HG03460 (cell line): Measurements from ENCODE around the gene RHOBTB3.

Source experiments
- ATAC-seq: cut with Tn5 transposase; IDR thresholded peaks from one replicate; pipeline ENCODE4 v1.9.1; 2021; ENCODE audit not compliant: unreplicated experiment

Gene RHOBTB3

DNA sequence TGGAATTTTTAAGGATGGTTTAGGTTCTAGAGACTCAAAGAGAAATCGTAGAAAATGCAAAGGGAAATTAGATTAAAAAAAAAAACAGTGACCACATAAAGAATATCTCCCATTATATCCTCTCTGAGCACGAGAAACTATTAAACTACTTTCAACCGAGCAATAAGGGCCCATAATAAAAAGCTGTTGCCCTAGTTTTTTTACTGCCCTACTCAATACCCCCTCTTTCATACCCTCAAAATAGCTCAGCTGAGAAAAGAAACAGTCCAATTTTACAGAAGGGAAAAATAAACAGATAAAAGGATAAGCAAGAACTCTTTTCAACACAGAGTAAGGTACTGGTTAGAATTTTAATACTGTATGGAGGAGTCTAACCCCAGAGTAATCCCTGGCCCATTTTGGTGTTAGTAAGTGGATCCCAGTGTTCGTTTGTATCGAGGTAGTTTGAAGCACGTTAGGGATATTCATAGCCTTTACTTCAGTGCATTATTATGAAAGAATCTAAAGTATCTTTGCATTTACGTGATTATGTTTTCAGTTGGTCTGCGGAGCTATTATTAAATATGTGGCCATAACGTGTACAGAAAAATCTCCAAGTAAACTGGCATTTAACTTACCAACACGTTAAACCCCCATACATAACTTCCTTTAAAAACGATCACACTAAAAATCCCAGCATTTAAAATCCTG lies 980 bp upstream of the RHOBTB3 start:
- ATAC-seq = no peak

DNA sequence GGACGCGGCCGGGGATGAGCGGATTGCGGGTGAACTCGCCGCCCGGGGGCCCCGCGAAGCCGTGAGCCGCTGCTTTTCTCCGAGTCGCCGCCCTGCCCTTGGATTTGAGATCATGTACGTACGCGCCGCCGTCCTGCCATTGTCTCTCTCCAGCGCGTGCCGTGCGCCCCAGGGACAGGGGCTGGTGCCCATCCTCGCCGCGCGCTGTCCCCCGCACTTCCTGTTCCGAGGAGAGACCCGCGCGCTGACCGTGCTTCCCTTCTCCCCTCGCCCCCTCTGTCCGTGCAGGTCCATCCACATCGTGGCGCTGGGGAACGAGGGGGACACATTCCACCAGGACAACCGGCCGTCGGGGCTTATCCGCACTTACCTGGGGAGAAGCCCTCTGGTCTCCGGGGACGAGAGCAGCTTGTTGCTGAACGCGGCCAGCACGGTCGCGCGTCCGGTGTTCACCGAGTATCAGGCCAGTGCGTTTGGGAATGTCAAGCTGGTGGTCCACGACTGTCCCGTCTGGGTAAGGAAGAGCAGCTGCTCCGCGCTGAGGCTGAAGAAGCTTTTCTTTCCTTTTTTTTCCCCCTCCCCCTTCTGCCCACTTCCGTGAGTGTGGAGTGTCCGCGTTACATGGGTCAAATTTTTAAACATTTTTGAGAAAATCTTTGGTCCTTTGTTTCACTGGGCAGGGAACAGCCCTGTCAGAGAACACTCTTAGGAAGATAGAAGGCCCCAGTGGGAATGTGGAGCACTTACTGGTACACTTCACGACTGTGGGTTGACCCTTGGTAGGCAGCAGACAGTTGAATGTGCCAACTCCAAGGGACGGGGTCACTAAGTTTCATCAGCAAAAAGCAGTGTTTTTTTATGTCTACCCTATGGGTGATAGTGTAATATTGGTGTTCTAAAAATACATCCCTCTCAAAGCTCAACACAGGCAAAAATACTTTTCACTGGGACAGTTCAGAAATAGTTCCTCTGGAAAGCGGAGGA lies 727 bp downstream of the RHOBTB3 start:
- peak; percentile 28 for ATAC-seq

DNA sequence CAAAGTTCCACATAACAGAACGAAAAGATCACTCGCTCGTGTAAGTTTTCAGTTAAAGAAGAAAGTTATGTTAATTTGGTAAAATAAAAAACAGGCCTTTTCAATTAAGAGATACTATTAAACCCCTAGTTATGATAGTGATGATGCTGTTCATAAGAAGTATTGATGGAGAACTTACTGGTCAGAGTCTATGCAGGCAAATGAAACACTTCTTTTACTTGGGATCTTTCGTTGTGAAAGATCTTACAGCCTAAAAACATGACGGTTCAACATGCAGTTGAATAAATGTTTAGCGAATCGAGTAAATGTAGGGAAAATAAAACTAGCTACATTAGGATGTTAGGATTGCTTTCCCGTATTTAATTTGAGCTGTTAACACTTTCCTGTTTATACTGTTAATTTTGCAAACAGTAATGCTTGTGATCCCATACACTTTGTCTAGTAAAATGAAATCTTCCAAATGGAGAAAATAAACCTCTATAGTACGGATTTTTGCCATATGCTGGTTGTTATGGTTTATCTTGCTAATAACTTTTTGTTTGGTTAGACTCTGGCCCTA lies 2.0 kb downstream of the RHOBTB3 start:
- ATAC-seq = no peak

DNA sequence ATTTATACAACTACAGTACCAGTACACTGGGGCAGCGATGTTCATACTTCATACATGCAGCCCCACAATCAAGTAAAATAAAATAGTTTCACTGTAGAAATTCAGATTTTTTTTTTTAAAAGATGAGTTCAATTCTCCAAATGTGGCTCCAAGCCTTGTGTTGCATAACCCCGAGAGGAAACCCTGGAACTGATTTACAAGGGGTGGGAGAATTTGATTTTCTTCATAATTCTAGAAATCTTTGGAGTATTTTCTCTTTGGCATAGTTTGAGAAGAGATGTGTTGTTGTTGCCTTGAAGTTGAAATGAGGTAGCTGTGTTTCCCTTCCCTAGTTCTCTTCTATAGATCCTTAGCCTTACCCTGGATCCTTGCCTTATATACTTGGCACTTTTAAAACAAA lies 3.1 kb downstream of the RHOBTB3 start:
- no peak for ATAC-seq

DNA sequence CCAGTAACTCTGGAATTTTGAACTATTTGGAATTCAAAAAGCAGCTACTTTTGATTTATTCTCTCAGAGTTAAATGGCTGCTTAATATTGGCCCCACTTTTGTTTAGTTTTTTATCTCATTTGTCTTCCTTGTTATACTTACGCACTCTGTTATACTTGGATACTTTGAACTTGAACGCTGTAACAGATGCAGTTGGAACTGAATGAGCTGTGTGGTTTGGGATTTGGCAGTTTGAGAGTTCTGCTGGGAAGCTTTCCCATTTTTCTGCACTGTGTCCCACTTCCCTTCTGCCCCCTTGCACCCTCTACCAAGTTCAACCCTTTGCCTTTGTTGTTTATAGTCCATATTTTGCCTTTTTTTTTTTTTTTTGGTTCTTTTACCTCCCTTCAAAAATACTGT lies 3.8 kb downstream of the RHOBTB3 start:
- no peak for ATAC-seq

DNA sequence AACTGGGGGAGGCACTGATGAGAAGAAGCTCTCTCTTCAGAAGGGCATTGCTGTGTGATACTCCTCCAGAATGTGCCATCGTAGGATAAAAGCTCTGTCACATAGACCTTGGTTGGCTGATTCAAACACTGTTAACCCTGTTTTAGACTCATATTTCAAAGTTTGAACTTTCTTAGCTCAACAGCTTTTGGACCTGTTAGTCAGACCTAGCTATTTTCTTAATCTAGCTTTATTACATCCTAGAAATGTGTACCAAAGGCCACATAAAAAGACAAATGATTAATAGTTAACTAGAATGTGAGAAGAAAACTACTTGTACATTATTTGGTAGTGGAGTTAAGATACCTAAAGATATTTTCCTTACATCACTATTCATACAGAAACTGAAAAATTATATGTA lies 4.3 kb downstream of the RHOBTB3 start:
- ATAC-seq = no peak

DNA sequence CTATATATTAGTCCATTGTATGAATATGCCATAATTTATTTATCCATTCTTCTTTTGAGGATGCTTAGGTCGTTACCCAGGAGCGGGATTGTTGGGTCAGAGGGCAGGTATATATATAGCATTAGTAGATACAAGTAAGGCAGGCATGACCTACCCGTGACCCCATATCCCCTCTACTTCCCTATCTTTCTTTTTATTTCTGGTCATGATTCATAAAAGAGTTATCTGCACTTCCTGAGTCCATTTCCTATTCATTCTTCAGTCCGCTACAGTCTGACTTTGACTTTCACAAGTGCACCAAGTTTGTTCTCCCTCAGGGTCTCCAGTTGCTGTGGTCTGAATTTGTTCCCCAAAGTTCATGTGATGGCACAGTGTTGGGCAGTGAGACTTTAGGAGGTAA lies 6.9 kb downstream of the RHOBTB3 start:
- no peak for ATAC-seq

DNA sequence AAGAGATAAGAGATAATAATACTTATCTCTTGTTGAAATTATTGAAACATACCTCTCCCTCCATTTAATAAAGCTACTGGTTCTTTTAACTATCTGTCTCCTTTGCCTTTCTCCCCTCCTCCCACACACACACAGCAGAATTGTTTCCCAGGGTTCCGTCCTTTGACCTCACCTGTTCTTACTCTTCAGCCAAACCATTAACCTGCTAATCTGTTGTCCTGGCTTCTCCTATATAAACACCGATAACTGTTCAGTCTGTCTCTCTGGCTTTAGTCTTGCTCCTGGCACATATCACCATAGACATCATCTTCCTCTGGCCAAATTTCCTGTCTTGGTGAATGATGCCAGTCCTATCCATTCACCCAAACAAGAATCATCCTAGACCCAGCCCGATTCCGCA lies 7.7 kb downstream of the RHOBTB3 start:
- no peak for ATAC-seq

DNA sequence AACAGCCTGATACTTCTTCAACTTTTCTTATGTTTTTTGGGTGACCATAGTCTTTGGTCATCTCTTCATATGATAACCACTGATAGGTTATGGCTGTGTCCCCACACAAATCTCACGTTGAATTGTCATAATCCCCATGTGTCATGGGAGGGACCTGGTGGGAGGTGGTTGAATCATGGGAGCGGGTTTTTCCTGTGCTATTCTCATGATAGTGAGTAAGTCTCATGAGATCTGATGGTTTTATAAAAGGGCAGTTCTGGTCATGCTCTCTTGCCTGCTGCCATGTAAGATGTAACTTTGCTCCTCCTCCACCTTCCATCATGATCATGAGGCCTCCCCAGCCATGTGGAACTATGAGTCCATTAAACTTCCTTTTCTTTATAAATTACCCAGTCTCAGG lies 8.7 kb downstream of the RHOBTB3 start:
- no peak for ATAC-seq

DNA sequence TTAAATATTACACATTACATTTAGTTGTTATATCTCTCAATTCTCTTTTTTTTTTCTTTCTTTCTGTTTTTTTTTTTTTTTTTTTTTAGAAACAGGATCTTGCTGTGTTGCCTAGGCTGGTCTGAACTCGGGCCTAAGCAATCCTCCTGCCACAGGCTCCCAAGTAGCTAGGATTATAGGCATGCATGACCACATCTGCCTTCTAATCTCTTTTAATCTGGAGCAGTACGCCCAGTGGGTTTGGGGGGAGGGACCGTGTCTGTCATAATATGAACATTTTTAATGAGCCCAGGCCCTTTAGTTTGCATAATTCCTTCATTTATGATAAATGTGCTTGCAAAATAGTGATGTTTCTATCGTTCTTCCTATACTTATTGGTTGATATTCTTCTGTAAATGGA lies 10.3 kb downstream of the RHOBTB3 start:
- no peak for ATAC-seq

DNA sequence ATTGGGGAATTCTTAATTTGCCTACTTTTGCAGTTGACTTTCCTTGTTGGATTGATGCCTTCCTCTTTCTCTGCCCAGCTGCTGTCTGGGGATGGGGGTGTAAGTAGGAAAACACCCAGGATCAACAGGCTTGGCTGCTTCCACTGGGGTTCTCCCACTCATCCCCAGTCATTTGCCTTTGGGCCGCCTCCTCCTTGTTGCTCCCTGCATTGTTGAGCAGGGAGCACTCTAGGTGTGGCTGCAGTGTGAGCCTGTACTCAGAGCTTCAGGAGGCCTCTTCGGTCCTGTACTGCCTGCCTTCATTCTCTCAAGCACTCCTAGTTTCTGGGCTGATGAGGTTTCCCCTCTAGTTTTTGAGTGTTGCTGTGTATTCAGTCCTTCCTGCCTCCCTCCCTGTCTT lies 12.1 kb downstream of the RHOBTB3 start:
- no peak for ATAC-seq

DNA sequence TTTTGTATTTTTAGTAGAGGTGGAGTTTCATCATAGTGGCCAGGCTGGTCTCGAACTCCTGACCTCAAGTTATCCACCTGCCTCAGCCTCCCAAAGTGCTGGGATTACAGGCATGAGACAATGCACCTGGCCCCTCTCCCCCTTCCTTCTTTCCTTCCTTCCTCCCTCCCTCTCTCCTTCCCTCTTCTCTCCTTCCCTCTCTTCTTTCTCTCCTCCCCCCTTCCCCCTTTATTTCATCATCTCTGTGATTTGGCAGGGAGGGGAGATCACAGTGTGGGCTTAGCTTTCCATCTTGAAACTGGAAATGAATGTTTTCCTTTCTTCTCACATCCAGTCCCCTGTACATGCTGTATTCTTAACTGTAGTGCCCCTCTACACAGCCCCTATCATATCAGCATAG lies 12.7 kb downstream of the RHOBTB3 start:
- ATAC-seq = no peak

DNA sequence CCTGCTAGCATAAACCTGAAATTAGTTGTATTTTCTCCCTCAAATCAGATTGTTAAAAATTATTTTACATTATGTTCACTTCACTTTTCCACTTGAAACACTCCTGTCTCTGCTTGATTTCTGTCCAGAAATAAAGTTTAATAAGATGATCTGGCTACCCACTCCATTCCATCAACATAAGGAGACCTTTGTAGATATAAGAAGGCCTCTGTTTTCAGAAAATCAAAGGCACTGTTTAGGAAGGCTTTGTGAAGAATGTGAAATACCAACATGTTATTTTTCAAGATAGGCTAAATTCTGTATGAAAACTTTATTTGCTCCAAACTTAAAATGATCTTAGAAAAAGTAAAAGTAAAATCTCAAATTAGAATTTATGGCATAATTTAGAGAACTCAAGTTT lies 15.1 kb downstream of the RHOBTB3 start:
- ATAC-seq = no peak

DNA sequence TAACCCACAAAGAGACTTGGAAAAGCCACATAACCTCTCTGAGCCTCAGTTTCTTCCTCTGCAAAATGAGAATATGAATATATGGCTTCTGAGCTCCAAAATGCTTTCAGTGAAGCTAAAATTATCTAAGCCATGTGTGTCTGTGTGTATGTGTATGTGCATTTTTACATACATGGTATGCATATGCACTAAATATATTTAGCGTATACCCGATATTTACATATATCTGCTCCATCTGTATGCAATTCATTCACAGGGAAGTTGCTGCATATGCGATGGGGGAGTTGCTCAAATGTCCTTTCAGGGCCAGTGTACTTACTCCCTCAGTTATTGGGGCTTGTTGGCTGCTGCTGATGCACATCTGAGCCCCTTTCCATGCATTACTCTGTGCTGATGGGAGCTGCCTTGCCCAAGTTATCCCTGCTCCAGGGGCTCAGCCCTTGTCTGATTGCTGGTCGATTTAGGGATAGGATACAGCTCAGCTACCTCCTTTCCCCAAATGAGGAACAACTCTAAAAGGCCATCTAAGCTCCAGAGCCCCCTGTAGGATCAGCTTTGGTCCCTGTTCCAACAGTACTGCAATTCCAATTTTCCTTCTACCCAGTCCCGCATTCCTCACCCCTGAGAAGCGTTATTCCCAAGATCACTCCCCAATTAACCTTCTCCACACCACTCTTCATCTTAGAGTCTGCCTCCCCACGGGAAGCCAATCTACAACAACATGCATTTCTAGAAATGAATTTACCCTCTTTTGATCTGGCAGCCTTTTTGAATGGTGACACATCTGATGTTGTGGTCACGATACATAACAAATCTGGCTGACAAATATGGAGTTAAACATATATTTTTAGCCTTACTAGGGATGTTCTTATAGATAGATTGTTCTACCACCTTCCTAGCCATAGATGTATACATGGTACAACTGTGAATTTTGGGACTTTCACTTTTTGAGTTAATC lies 15.9 kb downstream of the RHOBTB3 start:
- no peak for ATAC-seq

DNA sequence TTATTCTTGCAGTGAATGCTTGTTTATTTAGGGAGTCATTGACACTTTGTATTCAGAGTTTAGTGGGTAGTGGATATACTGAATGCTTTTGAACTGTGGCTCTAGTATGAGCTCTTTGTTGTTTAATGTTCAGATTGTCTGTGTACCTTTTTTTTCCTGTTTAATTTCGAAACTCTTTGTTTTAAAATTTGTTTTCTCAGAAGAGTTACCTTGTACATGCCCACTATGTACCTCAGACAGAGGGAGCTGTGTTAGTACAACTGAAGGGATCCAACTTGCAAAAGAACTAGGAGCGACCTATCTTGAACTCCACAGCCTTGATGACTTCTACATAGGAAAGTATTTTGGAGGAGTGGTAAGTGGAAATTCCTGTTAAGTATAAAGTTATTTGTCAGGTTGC lies 17.0 kb downstream of the RHOBTB3 start:
- ATAC-seq = no peak

DNA sequence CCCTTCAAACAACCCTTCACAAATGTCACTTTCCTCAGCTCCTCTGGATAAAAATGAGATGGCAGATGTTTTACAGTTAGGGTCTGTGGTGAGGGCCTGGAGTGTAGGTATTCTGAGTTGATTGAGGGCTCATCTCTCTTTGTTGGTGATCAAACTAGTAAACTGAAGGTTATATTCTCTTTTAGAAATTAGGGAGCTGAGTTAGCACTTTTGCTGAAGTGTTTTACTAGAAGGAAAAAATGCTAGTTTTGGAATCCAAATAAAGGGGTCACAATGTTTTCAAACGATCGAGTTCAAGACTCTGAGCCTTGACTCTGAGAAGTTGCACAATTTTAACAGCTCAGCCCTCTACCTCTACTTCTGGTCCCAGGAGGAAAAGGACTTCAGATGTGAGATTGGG lies 23.4 kb downstream of the RHOBTB3 start:
- ATAC-seq = no peak

DNA sequence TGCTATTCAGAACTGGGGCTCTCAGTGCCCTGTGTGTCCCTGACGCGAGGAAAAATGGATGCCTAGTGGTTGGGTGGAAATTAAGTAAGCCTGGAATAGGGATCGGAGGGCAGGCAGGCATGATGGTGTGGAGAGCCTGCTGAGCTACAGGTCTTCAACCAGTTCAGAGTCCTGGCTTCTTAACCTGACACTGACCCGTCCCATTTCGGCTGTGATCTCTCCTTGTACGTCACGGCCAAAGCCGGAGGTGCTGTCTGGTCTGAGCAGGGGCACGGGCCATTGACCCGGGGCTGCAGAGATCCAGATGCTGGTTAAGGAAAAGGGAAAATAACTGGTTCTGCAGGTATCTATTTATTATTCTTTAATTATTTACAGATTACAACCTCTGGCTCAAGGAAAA lies 27.9 kb downstream of the RHOBTB3 start:
- ATAC-seq = no peak

DNA sequence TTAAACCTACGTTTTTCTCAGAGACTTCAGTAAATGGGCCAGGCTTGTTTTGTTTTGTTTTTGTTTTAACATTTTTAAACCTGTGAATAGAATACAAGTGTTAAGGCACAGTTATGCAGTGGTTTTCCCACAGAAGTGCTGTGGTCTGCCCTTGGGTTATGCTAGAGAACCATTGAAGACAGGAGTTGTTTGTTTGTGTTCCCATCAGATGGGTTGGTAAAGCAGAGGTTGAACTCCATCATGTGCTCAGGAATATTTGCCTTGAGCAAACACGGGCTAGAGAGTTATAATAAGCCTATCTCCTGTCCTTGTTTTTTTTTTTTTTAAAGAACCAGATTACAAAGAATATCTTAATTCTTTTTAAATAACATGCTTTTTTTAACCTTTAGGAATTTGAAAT lies 28.5 kb downstream of the RHOBTB3 start:
- ATAC-seq = no peak

DNA sequence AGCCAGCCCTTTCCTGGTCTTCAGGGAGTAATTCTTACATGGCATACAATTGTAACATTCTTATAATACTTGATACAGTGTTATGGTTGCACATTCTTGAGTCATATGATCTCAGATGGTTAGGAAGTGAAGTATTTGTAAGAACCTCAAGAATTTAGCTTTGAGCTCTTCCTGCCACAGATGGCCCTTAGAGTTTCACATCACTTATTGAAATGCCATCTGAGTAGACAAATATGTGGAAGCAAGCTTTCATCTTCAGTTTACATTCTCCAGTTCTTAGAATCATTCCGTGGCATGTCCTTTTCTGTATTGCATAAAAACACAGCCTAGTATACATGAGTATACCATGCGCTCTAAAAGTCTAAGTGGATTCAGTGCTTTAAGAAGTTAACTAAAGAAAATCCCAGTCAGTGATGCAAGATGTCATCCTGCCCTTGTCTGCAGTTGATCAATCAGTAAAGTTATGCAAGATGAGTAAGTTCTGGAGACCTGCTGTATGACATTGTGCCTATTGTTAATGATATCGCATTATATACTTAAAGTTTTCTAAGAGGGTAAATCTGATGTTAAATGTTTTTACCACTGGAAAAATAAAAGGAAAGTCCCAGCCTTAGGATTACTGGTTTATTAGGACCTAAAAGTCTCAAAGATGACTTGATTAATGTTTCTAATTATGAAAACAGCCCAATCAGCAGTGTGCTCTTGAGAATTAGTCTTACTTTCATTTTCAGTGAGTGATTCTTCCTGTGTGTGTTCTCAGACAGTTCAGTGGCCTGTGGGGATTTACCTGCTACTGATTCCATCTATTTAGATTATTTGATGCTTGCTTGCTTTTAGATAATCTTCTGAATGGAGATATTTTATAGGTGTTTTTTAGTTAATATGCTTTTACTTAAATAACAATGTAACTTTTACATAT lies 29.4 kb downstream of the RHOBTB3 start:
- ATAC-seq = peak; percentile 89
